Astrocyte (in vitro differentiated cells and primary cell): ENCODE measurements around the gene SF3B2. TPM values are rescaled to one million over a fixed set of nuclear protein-coding genes. Genes with fewer than 3 reads are reported as not detected.
A peak's percentile ranks its signal among the peaks of the same experiment; 100 is the strongest.

Experiments
- DNase-seq: peaks from one replicate; pipeline ENCODE4 v3.0.0-alpha.2; 2010; ENCODE audit warnings: low read depth
- FAIRE-seq: peaks from 2 replicates; lab custom pipeline; 2011; peaks lifted over from hg19 to GRCh38; lab: Jason Lieb, UNC
- H2AFZ ChIP-seq: 2 replicates; pipeline ENCODE4 v1.6.0; 2012; ENCODE audit warnings: low read depth, low read length, inconsistent platforms
- H3K27ac ChIP-seq: 2 replicates; pipeline ENCODE4 v1.5.1; 2011; ENCODE audit warnings: low read depth, low read length, inconsistent platforms
- H3K27me3 ChIP-seq: 2 replicates; pipeline ENCODE4 v1.6.0; 2011; ENCODE audit warnings: low read length, inconsistent platforms; ENCODE audit not compliant: insufficient read depth
- H3K36me3 ChIP-seq: 2 replicates; pipeline ENCODE4 v1.5.1; 2011; ENCODE audit warnings: low read length, inconsistent platforms; ENCODE audit not compliant: insufficient read depth
- H3K4me1 ChIP-seq: 2 replicates; pipeline ENCODE4 v1.5.1; 2011; ENCODE audit warnings: low read length, inconsistent platforms; ENCODE audit not compliant: insufficient read depth
- H3K4me2 ChIP-seq: 2 replicates; pipeline ENCODE4 v1.6.0; 2012; ENCODE audit warnings: low read length, inconsistent platforms
- H3K4me3 ChIP-seq: 2 replicates; pipeline ENCODE4 v1.5.1; 2011; ENCODE audit warnings: low read depth, mild to moderate bottlenecking, low read length, inconsistent platforms; ENCODE audit not compliant: insufficient read depth
- H3K79me2 ChIP-seq: 2 replicates; pipeline ENCODE4 v1.6.0; 2012; ENCODE audit warnings: mild to moderate bottlenecking, low read length, inconsistent platforms; ENCODE audit not compliant: insufficient read depth
- H3K9ac ChIP-seq: 2 replicates; pipeline ENCODE4 v1.6.0; 2012; ENCODE audit warnings: mild to moderate bottlenecking, low read length, inconsistent platforms
- H3K9me3 ChIP-seq: 2 replicates; pipeline ENCODE4 v1.5.1; 2012; ENCODE audit warnings: low read depth, mild to moderate bottlenecking, low read length, inconsistent platforms; ENCODE audit not compliant: insufficient read depth
- H4K20me1 ChIP-seq: 2 replicates; pipeline ENCODE4 v1.6.0; 2012; ENCODE audit warnings: low read length, inconsistent platforms; ENCODE audit not compliant: insufficient read depth
- H3K27ac Mint-ChIP-seq: one replicate; pipeline ENCODE4 v1.8.0; 2021; ENCODE audit warnings: mild to moderate bottlenecking, mixed read lengths; ENCODE audit not compliant: unreplicated experiment
- H3K27me3 Mint-ChIP-seq: one replicate; pipeline ENCODE4 v1.8.0; 2021; ENCODE audit warnings: low read depth, mixed read lengths; ENCODE audit not compliant: unreplicated experiment
- H3K36me3 Mint-ChIP-seq: one replicate; pipeline ENCODE4 v1.8.0; 2021; ENCODE audit warnings: low read depth, mixed read lengths; ENCODE audit not compliant: unreplicated experiment
- H3K4me1 Mint-ChIP-seq: one replicate; pipeline ENCODE4 v1.8.0; 2021; ENCODE audit warnings: low read depth, mixed read lengths; ENCODE audit not compliant: unreplicated experiment
- H3K4me3 Mint-ChIP-seq: one replicate; pipeline ENCODE4 v1.8.0; 2021; ENCODE audit warnings: mild to moderate bottlenecking, moderate library complexity, mixed read lengths; ENCODE audit not compliant: unreplicated experiment
- H3K9me3 Mint-ChIP-seq: one replicate; pipeline ENCODE4 v1.8.0; 2021; ENCODE audit warnings: mild to moderate bottlenecking, mixed read lengths; ENCODE audit not compliant: unreplicated experiment
- EZH2 ChIP-seq: IDR thresholded peaks from 2 replicates; pipeline ENCODE4 v1.6.1; 2012; ENCODE audit warnings: mild to moderate bottlenecking, low read length, inconsistent platforms; ENCODE audit not compliant: insufficient read depth
- total RNA-seq: library from RNA; stranded (reverse); gene quantifications from 2 replicates; pipeline ENCODE4 v1.2.1, GENCODE V29; 2021
- TF ChIP-seq, protein P1 (sequence below): IDR thresholded peaks from 2 replicates; pipeline ENCODE4 v1.5.1; 2011; ENCODE audit warnings: low read depth, mild to moderate bottlenecking, inconsistent platforms, low read length, moderate library complexity; ENCODE audit not compliant: insufficient read depth

Gene SF3B2
- total RNA-seq, 1 donor from 2014 or later, result 170 TPM

DNA sequence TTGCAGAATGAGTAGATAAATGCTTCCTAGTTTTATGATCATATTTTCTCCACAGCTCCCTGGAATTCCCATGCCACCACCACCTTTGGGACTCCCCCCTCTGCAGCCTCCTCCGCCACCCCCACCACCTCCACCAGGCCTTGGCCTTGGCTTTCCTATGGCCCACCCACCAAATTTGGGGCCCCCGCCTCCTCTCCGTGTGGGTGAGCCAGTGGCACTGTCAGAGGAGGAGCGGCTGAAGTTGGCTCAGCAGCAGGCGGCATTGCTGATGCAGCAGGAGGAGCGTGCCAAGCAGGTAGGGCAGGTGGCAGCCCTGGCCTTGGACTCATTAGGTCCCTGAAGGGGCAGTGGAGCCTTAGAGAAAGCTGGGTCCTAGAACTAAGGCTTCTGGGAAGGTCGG lies 2.9 kb downstream of the SF3B2 start:
- H3K4me2 ChIP-seq, result no peak overlapping the region
- Mint-ChIP-seq H3K27me3 (no peaks in the 10 kb centered on the region), H3K9me3 (no peaks in the 10 kb centered on the region), H3K27ac (no peak overlapping the region), H3K36me3 (peaks cover 19% of the 10 kb centered on the region), H3K4me1 (peaks cover 20% of the 10 kb centered on the region), H3K4me3 (peak overlapping the region; percentile 6)
- H4K20me1 ChIP-seq, result peaks cover 58% of the 10 kb centered on the region
- no peak overlapping the region for H3K9ac ChIP-seq
- peaks cover 14% of the 10 kb centered on the region for H3K4me1 ChIP-seq
- no peak overlapping the region for H3K4me3 ChIP-seq
- TF ChIP-seq, protein P1, sequence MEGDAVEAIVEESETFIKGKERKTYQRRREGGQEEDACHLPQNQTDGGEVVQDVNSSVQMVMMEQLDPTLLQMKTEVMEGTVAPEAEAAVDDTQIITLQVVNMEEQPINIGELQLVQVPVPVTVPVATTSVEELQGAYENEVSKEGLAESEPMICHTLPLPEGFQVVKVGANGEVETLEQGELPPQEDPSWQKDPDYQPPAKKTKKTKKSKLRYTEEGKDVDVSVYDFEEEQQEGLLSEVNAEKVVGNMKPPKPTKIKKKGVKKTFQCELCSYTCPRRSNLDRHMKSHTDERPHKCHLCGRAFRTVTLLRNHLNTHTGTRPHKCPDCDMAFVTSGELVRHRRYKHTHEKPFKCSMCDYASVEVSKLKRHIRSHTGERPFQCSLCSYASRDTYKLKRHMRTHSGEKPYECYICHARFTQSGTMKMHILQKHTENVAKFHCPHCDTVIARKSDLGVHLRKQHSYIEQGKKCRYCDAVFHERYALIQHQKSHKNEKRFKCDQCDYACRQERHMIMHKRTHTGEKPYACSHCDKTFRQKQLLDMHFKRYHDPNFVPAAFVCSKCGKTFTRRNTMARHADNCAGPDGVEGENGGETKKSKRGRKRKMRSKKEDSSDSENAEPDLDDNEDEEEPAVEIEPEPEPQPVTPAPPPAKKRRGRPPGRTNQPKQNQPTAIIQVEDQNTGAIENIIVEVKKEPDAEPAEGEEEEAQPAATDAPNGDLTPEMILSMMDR, result no peak
- TF ChIP-seq EZH2, result no peak
- H3K9me3 ChIP-seq, result no peaks in the 10 kb centered on the region
- no peak for FAIRE-seq
- H3K79me2 ChIP-seq, result peaks cover 54% of the 10 kb centered on the region
- H2AFZ ChIP-seq, result no peak overlapping the region
- DNase-seq, result no peak
- no peak overlapping the region for H3K27ac ChIP-seq
- H3K27me3 ChIP-seq, result no peaks in the 10 kb centered on the region
- H3K36me3 ChIP-seq, result peaks cover 50% of the 10 kb centered on the region

DNA sequence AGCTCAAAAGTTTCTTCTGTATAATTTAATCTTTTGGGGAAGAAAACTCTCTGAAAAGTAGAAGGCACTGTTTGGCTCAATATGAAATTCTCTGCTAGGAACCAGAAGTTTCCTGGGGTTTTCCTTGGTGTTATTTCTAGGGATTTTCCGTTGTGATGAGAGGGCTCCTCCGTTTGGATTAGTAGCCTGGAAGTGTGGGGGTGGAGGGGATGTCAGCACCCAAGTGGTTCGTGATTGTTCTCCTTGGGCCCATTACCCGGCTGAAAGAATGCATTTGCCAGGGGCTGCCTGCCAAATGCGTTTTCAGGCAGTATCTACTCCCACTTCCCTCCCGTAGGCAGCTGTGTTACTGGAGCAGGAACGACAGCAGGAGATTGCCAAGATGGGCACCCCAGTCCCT lies 4.3 kb downstream of the SF3B2 start:
- H3K9me3 ChIP-seq, result no peaks in the 10 kb centered on the region
- no peak for DNase-seq
- no peak overlapping the region for H3K4me3 Mint-ChIP-seq
- H3K36me3 Mint-ChIP-seq, result peaks cover 21% of the 10 kb centered on the region
- H3K4me2 ChIP-seq, result no peak overlapping the region
- peaks cover 57% of the 10 kb centered on the region for H3K79me2 ChIP-seq
- peaks cover 64% of the 10 kb centered on the region for H3K36me3 ChIP-seq
- no peak for FAIRE-seq
- no peak overlapping the region for H3K9ac ChIP-seq
- no peaks in the 10 kb centered on the region for H3K27me3 ChIP-seq
- peaks cover 9% of the 10 kb centered on the region for H3K4me1 ChIP-seq
- H3K27ac Mint-ChIP-seq, result no peak overlapping the region
- H3K27ac ChIP-seq, result no peak overlapping the region
- H3K9me3 Mint-ChIP-seq, result no peaks in the 10 kb centered on the region
- no peak overlapping the region for H2AFZ ChIP-seq
- peaks cover 70% of the 10 kb centered on the region for H4K20me1 ChIP-seq
- TF ChIP-seq, protein P1, result no peak
- TF ChIP-seq EZH2, result no peak
- H3K4me1 Mint-ChIP-seq, result peaks cover 11% of the 10 kb centered on the region
- no peak overlapping the region for H3K4me3 ChIP-seq
- H3K27me3 Mint-ChIP-seq, result no peaks in the 10 kb centered on the region

DNA sequence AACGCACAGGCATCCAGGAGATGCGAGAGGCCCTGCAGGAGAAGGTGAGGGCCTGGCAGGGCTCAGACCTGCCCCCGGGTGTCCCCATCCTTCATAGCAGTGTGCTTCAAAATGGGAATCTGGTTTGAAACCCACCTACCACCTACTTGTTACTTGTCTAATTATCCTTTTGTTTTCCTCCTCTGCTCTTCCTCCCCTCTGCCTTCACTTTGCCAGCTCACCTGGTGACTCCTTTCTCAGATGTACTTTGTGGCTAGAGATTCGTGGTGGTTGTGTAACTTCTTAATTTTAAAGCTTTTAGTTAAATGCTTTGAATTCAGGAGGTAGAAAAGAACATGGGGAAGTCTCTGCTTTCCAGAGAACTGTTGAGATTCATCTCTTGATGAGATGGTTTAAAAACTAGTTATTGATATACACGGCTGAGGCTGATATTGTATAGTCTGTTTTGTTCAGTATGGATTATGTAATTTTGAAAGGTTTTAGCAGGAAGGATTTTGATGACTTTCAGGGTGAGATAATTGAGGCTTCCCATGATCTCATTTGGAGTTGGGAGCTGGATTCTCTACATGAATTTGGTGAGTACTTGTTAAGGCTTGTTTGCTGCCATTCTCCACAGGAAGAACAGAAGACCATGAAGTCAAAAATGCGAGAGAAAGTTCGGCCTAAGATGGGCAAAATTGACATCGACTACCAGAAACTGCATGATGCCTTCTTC lies 8.0 kb downstream of the SF3B2 start:
- Mint-ChIP-seq H3K27me3 (no peaks in the 10 kb centered on the region), H3K27ac (no peak overlapping the region), H3K4me3 (no peak overlapping the region), H3K9me3 (no peaks in the 10 kb centered on the region), H3K4me1 (peaks cover 4% of the 10 kb centered on the region), H3K36me3 (peaks cover 30% of the 10 kb centered on the region)
- Histone ChIP-seq H3K9me3 (no peaks in the 10 kb centered on the region), H3K27ac (no peak overlapping the region), H3K79me2 (peaks cover 59% of the 10 kb centered on the region), H3K27me3 (no peaks in the 10 kb centered on the region), H2AFZ (no peak overlapping the region), H3K4me3 (no peak overlapping the region), H3K9ac (no peak overlapping the region), H3K36me3 (peaks cover 90% of the 10 kb centered on the region), H3K4me2 (no peak overlapping the region), H4K20me1 (peaks cover 73% of the 10 kb centered on the region), H3K4me1 (no peaks in the 10 kb centered on the region)
- FAIRE-seq (no peak), DNase-seq (no peak)
- TF ChIP-seq EZH2, result no peak
- TF ChIP-seq, protein P1, result no peak
